Ecto neural progenitor cell (in vitro differentiated cells): ENCODE results near the gene CLPTM1.
"Not testable (repeated sequence)": the region's sequence is repeated elsewhere in the genome, so short reads cannot be mapped to it uniquely, and the experiment has no call there.

Experiments
- DNase-seq: peaks from one replicate; pipeline ENCODE4 v3.0.0-alpha.2; 2018; ENCODE audit warnings: low spot score

The CLPTM1 gene

DNA sequence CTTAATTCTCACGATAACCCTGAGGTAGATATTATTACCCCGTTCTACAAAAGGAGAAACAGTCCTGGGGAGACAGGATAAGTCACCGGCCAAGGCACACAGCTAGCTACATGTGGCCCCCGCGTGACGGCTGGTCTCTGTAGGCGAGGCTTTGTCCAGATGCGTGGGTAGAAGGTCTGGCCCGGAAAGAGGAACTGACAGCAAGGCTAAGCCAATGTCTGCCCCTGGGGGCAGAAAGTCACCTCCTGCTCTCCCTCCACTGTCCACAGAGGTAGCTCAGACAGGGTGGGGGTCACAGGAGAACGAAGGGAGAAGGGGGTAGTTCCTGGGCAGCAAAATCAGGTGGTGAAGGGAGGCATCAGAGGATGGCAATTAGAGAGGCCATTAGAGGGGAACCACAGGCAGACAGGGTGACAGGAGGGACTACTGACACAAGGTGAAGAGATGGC lies 11.4 kb upstream of the CLPTM1 start:
- DNase-seq: no peak

DNA sequence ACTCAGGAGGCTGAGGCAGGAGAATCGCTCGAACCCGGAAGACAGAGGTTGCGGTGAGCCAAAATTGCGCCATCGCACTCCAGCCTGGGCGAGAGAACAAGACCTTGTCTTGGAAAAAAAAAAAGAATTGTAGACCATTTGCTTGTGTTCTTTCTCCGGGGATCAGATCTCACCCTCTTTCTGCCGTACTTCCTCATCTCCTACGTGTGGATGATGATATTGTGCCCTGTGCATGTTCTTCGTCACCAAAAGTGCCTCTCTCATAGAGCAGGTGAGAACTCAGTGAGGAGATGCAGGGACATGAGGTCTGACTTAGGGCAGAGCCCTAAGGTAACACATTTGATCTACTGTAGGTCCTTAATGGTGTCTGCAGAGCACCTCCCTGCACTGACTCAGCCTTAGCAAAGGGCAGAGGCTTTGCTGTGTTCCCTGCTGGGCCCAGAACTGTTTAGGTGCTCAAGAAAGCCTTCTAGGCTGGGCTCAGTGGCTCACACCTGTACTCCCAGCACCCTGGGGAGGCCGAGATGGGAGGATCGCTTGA lies 8.1 kb upstream of the CLPTM1 start:
- DNase-seq: no peak

DNA sequence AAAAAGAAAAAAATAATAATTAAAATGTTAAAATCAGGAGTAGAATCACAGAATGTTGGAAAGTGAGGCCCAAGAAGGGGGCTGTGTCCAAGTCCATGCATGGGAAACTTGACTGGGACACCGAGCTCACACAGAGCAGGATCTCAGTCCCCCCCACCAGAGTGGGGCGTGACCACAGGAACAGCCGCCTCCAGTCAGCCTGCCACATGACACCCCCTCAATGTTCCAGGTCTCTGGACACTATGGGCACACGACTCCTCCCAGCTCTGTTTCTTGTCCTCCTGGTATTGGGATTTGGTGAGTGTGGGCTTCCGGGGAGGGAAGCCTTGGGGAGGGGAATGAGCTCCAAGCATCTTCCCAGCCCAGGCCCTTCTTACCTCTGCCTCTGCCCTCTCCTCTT lies 6.9 kb upstream of the CLPTM1 start:
- no peak for DNase-seq

DNA sequence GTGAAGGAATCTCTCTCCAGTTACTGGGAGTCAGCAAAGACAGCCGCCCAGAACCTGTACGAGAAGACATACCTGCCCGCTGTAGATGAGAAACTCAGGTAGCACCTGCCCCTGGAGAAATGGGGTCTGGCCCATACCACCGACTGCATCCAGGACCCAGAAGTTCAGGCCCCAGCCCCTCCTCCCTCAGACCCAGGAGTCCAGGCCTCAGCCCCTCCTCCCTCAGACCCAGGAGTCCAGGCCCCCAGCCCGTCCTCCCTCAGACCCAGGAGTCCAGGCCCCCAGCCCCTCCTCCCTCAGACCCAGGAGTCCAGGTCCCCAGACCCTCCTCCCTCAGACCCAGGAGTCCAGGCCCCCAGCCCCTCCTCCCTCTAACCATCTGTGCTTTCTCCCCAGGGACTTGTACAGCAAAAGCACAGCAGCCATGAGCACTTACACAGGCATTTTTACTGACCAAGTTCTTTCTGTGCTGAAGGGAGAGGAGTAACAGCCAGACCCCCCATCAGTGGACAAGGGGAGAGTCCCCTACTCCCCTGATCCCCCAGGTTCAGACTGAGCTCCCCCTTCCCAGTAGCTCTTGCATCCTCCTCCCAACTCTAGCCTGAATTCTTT lies 6.3 kb upstream of the CLPTM1 start:
- no peak for DNase-seq

DNA sequence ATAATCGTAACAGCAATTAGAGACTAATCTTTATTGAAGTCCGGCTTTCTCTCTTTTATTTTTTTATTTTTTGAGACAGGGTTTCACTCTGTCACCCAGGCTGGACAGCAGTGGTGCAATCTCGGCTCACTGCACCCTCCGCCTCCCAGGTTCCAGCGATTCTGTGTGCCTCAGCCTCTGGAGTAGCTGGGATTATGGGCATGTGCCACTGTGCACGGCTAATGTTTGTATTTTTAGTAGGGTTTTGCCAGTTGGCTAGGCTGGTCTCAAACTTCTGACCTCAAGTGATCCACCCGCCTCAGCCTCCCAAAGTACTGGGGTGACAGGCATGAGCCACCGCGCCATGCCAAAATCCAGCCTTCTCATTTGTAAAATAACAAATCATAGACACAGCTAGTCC lies 5.6 kb upstream of the CLPTM1 start:
- no peak for DNase-seq

DNA sequence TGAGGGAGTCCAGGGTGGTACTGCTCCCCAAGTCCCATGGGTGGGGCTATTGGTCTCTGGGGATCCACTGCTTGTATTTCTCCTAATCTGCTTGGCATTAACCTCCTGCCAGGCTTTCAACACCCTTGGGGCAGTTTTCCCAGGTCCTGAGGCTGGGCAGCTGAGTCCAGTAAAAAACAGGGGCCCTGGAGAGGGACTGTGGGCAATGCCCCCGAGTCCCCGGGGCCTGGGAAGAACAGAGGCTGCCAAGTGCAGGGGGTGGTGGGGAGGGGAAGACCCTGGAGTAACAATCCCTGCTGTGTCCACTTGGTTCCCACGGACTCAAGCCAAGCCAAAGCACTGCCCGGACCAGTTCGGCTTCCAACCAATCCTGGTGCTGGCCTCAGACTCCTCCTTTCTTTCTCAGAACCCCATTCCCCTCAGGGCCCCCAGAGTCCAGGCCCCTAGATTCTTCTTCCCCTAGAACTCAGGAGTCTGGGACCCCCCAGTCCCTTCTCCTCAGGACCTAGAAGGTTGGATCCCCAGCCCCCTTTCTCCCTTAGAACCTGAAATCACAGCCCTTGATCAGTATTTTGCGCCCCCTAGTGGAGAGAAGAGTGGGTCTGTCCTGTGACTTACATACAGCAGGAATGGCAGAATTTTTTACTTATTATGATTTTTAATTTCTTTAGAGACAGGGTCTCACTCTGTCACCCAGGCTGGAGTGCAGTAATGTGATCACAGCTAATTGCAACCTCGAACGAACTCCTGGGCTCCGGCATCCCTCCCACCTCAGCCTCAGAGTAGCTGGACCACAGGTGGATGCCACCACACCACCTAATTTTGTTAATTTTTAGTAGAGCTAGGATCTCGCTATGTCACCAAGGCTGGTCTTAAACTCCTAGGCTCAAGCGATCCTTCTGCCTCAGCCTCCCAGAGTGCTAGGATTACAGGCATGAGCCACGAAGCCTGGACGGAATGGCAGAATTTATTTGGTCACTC lies 3.7 kb upstream of the CLPTM1 start:
- DNase-seq: peak; percentile 77

DNA sequence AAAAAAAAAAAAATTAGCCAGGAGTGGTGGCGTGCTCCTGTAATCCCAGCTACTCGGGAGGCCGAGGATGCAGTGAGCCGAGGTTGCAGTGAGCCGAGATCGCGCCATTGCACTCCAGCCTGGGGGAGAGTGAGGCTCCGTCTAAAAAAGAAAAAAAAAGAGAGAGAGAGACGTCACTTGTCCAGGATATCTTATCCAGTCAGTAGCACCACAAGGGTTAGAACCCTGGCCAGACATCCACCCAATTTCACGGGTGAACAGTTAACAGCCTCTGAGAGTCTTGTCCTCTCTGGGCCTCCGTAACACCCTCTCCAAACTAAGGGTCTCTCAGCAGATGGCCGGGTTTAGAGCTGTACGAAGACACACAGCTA lies 917 bp upstream of the CLPTM1 start:
- no peak for DNase-seq

DNA sequence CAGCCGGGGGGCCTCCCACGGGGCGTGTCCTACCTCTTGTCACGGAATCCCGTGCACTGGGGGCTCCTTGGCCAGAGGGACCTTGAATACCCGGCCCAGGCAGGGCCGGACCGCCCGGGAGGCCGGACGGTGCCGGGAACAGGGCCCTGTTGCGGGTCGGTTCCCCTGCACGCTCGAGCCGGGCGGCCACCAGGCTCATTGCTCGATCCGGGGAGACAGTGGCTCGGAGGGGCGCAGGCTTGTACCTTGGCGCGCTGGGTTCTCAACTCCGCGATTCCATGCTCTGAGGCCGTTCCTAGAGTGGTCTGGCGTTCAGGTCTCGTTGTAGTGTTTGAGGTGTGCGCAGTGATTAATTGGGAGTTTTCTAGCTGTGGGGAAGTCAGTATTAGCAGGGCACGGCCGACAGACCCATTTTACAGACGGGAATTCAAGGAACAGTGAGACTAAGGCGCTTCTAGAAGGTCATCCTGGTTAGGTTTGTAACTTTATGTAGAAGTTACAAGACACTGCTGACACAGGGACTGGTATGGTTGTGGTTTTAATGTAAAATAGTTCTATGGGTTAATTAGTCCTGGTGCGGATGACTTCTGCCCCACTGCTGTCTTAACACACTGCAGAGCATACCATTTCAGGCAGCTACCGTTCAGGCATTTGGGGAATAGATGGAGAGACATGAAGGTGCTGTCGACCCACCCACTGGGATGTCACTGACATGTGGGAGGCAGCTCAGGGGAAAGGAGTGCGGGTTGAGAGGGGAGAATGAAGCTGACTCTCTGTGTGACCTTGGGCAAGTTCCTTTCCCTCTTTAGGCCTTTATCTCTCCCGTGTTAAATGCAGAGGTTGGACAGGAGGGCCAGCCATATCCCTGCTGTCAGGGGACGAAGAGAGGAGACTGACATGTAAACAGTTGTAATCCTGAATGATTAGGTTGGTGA lies 592 bp downstream of the CLPTM1 start:
- no peak for DNase-seq

DNA sequence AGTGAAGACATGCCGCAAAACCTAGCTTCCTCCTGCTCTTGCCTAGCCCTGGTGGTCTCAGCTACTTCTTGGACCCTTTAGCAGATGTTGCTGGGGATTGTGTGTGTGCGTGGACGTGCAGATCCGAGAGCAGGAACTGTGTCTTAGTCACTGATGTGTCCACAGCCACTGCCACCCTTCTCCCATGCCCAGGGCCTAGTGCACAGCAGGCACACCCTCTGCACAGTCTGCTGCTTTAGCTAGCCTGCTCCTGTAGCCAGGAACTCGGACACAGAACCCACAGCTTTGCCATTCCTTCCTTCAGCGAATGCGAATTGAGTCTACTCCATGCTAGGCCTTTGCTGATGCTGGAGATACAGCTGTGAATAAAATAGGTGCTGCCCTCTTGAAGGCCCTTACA lies 2.3 kb downstream of the CLPTM1 start:
- no peak for DNase-seq

DNA sequence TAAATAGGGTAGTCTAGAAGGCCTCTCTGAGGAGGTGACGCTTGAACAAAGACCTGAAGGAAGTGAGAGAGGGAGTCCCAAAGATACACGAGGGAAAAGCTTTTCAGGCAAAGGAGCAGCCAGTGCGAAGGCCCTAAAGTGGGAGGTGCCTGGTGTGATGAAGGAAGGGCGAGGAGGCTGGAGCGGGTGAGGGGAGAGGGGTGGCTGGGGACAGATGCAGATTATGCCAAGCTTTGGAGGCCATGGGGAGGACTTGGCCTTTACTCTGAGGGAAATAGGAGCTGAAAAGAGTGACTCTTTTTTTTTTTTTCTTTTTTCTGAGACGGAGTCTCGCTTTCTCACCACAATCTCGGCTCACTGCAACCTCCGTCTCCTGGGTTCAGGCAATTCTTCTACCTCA lies 2.9 kb downstream of the CLPTM1 start:
- DNase-seq: no peak

DNA sequence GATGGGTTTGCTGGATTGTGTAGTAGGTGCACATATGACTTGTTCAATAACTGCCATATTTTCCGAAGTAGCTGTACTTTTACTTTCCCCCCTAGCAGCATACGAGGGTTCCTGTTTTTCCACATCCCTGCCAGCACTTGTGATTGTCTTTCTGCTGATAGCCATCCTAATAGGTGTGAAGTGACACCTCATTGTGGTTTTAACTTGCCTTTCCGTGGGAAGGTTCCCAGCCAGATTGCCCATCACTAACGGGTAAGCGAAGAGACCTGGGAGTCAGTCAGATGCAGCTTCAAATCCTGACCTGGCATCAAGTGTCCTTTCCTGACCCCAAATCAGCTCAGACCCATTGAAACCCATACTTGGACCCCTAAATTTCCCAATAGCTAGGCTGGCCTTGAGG lies 4.5 kb downstream of the CLPTM1 start:
- no peak for DNase-seq

DNA sequence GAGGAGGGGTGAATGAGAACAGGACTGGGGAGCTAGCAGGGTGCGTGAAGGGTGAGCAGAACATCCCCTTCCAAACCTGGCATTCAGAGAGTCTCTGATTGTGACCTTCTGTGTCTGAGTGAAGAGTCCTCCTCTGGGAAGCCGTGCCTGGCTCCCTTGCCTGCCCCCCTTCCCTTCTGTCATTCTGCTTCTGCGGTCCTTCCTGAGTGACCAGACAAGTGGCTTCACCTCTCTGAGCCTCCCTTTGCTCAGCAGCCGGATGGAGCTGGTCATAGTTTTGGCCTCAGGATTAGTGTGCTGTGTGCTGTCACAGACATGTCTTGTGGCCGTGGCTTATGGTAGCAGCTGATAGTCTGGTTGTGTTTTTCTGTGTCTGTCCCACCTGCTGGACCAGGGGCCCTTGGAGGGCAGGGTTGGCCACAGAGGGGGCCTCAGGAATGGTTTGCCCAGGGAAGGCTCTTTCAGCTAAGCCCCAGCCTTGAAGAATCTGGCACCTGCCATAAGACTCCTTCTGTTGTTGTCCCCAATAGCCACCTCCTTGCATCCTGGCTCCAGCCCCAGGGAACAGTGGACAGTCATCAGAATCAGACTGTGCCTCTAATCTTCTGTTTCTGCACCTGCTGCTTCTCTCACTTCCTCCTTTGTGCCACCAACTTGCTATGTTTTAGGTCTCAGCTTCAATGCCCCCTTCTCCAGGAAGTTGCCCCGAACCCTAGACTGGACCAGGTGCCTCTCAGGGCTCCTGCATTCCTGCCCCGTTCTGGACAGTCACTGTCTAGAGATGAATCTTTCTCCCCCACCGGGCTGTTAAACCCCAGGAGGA lies 5.9 kb downstream of the CLPTM1 start:
- no peak for DNase-seq

DNA sequence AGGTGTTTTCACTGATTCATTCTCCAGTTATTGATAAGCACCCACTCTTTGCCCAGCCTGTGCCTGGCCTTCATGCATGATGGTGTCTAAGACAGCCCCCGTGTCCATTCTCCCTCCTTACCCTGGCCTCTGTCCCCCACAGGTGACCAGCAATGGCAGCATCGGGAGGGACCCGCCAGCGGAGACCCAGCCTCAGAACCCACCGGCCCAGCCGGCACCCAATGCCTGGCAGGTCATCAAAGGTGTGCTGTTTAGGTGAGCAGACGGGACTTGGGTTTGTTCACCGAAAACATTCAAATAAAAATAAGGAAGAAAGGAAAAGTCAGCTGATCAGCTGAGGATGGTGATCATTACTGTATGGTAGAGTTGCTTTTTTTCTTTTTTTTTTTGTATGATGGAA lies 6.6 kb downstream of the CLPTM1 start:
- no peak for DNase-seq

DNA sequence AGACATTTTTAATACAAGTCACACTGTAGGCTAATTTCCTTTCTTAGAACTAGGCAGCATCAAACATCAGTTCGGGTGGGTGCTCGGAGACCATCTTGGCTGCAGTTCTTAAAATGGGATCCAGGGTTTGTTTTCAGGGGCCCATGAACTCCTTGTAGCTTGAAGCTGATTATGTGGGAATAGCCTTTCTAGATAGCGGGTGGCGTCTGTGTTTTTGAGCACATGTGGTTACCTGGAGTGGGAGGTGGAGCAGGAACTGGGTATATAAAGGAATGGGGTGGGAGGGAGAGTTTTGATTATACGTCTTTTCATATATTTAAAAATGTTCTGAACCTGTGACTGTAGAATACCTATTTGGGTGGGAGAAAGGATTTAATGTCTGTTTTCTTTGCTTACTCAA lies 12.9 kb downstream of the CLPTM1 start:
- DNase-seq: no peak

DNA sequence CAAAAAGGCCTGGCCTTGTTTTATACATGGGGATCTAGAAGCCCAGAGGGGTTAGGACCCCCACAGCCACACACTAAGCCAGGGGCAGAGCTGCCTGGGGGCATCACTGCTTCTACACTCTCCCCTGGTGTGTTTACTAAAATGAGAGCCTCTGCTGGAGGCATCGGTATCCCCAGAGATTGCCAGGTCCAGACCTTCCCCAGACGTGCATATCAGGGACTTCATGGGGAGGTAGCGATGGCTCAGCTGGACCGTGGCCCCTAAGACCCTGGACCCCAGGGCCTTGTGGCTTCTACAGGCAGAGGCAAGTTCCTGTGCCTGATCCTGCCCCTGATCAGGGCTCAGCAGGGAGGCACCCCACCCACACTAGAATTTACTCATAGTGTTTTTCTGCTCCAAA lies 13.5 kb downstream of the CLPTM1 start:
- DNase-seq: no peak

DNA sequence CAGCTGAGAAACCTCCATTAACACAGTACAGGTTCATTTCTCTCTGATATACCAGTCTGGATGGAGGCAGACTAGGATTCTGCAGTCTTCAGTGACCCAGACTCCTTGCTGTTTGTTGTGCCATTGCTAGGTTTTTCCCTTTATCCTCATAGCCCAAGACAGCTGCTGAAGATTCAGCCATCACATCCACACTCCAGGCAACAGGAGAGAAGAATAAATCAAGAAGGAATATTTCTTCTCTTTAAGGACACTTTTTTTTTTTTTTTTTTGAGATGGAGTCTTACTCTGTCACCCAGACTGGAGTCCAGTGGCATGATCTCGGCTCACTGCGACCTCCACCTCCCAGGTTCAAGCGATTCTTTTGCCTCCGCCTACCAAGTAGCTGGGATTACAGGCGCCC lies 14.3 kb downstream of the CLPTM1 start:
- no peak for DNase-seq

DNA sequence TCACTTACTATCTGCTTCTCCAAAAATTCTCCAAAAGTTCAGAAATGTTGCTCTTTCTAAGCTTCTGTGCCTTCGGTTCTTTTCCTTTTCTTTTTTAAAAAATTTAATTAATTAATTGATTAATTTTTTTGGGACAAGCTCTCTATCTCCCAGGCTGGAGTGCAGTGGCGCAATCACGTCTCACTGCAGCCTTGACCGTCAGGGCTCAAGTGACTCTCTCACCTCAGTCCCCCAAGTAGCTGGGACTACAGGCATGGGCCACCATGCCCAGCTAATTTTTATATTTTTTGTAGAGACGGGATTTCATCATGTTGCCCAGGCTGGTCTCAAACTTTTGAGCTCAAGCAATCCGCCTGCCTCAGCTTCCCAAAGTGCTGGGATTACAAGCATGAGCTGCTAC lies 16.3 kb downstream of the CLPTM1 start:
- DNase-seq: not testable (repeated sequence)

DNA sequence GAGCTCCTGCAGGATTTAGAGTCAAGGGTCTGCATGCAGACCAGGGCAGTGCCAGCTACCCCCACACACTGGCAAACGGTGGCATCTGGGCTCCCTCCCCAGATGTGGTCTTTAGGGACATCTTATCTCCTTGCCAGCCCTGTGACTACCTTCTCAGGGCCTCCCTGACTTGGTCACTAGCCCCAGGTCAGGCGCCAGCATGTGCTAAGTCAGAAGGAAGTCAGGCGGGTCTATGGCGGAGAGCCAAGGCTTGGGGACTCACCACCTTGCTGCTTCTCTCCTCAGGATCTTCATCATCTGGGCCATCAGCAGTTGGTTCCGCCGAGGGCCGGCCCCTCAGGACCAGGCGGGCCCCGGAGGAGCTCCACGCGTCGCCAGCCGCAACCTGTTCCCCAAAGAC lies 17.6 kb downstream of the CLPTM1 start:
- DNase-seq: no peak

DNA sequence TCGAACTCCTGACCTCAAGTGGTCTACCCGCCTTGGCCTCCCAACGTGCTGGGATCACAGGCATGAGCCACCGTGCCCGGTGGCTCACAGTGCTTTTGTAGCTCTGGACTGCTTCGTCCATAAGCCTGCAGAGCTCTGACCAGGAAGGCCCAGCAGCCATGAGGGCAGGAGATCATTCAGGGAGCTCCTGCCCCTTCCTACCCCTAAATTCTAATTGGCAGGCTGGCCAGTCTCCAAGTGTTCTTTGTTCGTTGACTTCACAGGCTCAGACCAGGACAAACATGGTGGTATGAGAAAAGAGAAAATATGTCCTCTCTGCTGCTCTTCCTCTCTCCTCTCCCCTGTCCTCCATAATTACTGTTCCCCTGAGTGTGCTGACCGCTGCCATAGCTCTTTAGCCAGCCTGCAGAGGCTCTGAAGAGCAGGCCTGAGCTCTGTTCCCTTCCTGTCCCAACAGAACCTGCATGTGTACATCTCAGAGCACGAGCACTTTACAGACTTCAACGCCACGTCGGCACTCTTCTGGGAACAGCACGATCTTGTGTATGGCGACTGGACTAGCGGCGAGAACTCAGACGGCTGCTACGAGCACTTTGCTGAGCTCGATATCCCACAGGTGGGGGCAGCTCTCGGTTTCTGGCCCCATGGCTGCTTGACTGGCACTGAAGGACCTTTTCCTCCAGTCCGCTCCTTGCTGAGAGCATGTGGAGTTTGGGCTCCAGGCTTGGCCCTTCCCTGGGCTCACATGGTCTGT lies 19.0 kb downstream of the CLPTM1 start:
- no peak for DNase-seq

DNA sequence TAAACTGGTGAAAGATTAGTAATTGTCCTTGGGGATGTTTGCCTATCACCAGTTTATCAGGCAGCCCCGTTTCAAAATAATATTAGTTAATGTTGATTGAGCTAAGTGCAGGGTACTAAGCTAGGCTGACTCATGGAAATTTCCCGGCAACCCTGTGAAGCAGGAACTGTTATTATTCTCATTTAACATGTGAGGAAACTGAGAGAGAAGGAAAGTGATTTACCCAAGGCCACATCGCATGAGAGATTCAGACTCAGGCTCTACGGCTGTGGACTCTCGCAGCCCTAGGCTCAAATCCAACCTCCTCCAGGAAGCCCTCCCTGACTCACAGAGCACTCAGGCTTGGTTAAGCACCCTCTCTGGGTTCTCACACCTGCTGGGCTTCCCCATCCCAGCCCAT lies 19.7 kb downstream of the CLPTM1 start:
- DNase-seq: no peak

DNA sequence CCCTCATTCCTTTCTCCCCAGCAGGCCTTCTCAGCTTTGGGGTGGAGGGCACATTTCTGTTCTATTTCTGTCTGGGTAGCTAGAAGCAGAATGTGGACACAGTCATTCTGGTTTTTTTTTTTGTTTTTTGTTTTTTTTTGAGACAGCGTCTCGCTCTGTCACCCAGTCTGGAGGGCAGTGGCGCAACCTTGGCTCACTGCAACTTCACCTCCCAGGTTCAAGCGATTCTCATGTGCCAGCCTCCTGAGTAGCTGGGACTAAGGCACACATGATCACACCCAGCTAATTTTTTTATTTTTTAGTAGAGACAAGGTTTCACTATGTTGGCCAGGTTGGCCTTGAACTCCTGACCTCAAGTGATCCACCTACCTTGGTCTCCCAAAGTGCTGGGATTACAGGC lies 20.3 kb downstream of the CLPTM1 start:
- no peak for DNase-seq
